HuH-7.5 (cell line): Measurements from ENCODE around the gene REEP1.
A peak's percentile ranks its signal among the peaks of the same experiment; 100 is the strongest.

Source experiments
- DNase-seq: peaks from one replicate; pipeline ENCODE4 v3.0.0; 2011; ENCODE audit warnings: low spot score

Gene REEP1, protein sequence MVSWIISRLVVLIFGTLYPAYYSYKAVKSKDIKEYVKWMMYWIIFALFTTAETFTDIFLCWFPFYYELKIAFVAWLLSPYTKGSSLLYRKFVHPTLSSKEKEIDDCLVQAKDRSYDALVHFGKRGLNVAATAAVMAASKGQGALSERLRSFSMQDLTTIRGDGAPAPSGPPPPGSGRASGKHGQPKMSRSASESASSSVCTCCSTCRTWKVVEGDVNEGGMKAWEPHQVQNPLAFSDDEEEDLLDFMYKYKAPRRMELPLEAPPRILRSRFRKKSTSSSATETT

DNA sequence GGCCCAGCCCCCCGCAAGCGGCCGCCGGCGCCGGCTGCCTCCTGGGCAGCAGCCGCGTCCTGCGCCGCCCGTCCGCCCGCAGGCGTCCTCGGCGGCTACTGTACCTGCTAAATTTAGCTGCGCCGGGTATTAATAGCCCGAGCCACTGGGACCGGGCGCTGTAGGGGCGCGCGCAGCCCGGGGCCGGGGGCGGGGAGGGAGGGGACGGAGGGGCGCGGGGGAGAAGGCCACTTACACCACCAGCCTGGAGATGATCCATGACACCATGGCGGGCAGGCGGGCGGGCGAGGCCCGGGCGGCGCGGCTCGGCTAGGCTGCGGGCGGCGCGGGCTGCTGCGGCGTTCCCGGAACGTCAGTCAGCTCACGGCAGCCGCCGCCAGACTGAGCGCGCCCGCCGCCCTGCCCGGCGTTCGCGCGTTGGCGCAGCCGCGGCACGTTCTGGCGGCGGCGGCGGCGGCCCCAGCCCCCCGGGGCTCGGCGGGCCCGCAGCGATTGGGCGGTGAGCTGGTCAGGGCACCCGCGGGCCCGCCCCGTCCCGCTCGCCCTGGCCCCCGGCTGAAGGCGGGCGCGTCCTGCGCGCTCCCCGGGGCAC, at the start of gene REEP1:
Gene REEP1 (minus strand): TSS at position 383 of the 592 bp plus-strand sequence. CDS start 116 bp downstream, at position 267.
- DNase-seq = peak; percentile 43

DNA sequence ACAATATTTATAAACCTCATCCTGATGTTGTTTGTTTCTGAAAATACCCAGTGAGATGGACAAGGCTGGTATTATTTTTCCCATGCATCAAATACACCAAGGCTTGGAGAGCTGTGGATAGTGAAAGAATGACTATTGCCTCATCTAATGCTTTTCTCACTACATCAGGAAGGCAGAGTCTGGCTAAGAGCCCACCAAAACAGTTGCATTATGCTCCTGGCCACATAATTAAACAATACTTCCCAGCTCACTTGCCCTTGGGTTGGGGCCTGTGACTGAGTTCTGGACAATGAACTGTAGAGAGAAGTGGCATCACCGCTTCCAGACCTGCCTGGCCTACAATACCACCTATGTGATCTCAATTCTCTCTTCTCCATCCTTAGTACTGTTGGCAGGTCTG, 46.4 kb upstream of the REEP1 start:
- DNase-seq = no peak

DNA sequence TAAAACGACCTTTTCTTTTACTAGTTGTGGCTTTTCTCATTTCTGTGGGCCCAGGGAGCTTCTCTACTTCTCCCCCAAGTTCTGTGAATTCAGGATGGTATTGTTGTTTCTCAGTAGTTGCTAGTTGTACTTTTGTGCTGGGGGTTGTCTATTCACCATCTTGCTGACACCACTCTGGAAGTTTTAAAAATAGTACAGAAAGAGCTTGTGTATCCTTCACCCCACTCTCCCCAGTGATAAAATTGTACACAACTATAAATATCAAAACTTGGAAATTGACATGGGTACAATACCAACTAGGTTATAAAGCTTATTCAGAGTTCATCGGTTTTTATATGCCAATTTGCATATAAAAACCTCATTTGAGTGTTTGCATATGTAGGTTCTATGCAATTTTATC, 45.3 kb upstream of the REEP1 start:
- DNase-seq = no peak

DNA sequence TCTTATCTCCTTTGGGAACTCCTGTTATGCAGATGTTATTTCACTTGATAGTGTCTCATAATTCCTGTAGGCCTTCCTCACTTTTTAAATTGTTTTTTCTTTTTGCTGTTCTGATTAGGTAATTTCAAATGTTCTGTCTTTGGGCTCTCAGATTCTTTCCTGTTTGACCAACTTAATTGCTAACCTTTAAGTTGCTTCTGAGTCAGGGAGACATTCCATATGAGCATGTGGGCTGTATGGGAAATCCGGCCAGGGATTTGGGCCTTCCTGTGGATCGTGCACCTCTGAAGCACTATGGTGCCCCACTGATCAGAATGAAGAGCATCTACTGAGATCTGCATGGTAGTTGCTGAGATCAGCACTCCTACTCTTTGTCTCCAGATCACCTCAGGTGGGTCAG, 44.7 kb upstream of the REEP1 start:
- DNase-seq = no peak

DNA sequence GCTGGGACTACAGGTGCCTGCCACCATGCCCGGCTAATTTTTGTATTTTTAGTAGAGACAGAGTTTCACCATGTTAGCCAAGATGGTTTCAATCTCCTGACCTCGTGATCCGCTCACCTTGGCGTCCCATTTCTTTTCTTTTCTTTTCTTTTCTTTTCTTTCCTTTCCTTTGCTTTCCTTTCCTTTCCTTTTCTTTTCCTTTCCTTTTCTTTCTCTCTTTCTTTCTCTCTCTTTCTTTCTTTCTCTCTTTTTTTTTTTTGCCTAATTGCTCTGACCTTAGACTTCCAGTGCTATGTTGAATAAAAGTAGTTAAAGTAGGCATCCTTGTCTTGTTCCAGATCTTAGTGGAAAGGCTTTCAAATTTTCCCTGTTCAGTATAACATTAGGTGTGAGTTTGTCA, 41.0 kb upstream of the REEP1 start:
- DNase-seq = no peak

DNA sequence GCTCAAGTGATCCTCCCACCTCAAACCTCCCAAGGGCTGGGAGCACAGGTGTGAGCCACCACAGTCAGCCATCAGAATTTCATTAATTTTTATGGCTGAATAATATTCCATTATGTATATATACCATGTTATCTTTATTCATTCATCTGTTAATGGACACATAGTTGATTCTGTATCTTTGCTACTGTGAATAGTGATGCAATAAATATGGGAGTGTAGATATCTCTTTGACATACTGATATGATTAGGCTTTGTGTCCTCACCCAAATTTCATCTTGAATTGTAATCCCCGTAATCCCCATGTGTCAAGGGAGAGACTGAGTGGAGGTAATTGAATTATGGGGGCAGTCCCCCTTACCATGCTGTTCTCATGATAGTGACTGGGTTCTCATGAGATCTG, 38.2 kb upstream of the REEP1 start:
- no peak for DNase-seq

DNA sequence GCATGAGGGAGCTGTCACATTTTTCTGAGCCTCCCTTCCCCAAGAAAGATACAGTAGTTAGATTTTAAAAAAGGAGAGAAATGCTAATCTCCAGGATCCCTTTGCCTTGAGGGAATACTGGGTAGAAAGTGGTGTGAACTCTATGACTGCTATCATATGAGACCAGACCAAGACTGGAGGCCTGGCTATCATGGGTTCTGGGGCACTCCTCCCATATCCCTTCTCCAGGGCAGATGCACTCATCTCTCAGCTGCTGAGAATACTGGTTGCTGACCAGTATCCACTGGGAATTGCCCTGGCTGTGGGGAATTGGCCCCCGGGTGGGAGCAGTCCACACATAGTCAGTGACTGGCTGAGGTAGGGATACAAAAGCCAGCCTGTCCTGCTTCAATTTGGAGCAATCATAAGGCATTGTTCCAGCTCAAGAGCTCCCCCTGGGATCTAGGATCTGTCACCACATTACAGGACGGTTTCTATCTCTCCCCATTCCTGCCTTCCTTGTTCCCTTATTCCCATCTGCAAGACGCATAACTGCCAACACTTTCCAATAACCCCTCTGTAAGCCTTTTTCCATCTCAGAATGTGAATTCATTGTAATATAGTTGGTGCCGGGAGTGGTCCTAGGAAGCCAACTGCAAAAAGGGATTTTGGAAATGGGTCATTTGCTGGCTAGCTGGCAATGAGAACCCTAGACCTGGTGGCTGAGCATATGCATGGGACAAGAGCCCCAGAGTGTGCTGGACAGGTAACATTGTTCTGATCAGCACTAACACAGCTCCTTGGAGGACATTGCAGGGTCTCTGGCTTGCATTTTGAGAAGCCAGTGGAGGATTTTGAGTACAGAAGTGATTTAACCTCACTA, 35.4 kb upstream of the REEP1 start:
- peak; percentile 31 for DNase-seq

DNA sequence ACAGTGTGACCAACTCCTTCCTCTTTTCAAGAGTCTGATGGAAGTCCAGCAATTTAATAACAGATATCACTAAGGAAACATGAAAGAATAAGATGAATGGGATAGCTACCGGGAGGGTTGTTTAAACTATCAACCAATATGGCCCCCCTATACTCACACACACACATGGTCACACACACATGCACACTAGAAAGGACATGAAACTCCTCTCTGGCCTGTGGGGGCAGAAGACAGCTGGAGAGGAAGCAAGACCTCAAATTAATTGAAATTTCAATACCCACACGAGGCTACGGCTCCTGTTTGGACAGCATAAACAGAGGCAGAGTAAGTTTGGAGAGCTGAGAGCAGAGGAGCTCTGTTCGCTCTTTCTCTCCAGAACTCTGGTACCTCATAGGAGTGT, 34.7 kb upstream of the REEP1 start:
- no peak for DNase-seq

DNA sequence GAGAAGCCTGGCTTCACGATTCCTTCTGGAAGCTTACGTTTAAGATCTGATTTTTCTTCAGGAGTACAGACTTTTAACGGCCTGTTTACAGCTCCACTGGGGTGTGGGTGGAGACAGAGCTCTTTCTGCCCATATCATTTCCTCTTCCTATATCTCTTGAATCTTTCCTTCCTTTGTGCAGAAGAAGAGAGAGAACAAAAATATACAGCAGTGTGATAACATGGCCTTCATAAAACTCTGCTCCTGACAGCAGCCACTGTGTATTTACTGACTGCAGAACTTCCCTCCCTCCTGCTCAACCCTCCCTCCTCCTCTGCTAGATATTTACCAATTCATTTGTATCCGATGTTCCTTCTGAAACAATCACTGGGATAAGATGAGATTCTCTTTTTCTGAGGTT, 34.1 kb upstream of the REEP1 start:
- DNase-seq = no peak

DNA sequence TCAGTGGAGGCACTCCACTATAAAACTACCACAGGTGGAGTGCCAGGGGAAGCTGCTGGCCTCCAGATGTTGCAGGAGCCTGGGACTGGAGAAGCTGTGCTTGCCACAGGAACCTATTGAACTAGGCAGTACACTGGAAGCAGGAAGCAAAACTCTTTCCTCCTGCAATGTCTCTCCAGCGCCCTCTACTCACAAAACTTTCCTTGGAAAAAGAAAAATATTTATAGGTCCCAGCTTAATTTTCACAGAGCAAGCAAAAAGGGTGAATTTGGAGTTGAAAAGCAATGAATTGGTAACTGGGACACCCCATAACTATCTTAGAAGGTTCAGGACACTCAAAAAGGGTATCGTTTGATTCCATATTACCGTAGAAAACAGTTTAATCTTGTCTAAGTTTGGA, 33.2 kb upstream of the REEP1 start:
- DNase-seq = no peak

DNA sequence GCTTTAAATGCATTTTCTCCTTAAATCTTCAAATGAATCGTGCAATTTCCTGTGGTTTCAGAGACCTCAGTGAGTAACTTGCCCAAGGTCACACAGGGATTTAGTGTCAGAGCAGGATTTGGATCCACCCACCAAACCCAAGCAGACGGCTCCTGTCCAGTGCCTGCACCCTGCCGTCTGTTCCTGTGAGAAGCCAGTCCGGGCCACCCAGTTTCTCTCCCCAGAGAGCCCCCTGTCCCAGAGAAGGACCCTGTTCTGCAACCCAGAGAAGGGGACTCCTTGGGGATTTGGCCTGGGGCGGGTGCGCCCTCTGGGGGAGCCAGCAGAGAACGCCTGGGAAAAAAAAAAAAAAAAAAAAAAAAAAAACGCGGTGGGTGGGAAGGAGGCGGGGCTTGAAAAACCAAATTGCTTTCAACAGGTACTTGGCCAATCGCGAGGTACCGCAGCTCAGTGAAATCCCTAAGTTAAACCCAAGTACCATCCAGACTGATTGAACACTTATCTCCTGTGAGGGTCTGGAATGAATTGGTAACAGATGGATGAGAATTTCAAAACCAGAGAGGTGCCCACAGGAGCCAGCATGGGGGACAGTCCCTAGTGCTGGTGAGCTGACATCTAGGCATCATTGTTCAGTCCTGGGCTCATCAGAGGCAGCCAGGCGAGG, 30.9 kb upstream of the REEP1 start:
- peak; percentile 52 for DNase-seq

DNA sequence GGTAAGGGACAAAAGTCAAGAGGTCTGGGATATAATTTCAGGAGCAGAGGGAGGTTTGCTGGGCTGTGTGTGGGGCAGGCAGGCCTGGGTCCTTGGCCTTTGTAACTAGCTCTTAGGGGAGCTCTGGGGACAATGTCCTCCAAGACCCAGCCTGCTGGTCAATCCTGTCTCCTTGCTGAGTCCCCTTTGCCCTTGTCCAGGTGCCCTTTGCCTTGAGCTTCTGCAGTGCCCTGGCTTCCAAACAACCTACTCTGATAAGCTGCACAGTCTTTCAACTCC, 30.0 kb upstream of the REEP1 start:
- DNase-seq = no peak

DNA sequence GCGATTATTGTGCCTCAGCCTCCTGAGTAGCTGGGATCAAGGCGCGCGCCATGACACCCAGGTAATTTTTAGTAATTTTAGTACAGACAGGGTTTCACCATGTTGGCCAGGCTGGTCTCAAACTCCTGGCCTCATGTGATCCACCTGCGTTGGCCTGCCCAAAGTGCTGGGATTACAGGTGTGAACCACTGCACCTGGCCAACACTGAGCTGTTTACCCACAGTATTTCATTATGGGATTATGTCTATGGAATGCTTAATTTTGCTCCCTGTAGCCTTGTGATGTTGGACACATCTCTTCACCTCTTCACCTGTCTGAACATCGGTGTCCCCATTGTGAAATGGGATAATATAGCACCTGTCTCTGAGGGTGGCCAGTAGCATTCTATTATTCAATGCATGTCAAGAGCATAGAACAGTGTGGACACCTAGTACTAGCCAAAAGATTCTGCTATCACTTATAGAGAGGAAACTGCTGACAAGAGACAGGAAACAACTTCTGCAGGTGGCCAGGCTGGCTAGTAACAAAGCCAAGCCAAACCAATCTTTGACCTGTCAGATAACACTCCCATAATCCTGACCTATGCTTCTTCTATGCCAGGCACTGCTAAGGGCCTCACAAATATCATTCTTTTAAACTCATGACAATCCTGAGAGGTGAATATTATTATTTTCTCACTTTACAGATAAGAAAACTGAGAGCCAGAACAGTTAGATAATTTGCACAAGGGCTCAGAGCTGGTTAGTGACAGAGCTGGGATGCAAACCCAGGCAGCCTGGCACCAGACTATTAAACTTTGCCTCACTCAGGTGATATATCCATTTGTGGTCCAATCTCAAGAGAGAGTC, 29.4 kb upstream of the REEP1 start:
- no peak for DNase-seq

DNA sequence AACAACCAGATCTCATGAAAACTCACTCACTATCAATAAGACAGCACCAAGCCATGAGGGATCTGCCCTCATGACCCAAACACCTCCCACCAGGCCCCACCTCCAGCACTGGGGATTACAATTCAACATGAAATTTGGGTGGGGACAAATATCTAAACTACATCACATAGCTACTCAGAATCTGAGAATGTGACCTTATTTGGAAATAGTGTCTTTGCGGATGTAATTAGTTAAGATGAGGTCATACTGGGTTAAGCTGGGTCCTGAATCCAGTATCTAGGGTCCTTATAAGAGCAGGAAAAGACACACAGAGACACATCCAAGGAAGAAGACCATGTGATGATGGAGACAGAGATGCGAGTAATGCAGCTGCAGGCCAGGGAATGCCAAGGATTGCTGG, 27.5 kb upstream of the REEP1 start:
- DNase-seq = no peak

DNA sequence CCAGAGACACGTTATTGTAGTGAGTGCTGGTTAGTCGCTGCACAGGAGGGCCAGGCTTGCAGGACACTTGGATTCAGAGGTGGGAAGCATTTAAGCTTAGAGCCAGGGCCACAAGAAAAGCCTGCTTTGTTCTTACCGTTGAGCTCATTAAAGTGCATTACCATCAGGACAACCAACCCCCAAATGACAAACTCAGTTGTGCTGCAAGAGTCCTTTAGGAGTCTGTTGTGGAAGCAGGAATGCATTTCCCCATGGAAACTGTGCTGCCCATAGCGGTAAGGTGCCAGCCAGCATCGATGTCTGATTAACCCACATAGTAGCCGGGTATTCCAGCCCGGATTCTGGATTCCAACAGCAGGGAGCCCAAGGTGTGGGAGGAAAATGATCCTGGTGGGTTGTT, 23.4 kb upstream of the REEP1 start:
- no peak for DNase-seq

DNA sequence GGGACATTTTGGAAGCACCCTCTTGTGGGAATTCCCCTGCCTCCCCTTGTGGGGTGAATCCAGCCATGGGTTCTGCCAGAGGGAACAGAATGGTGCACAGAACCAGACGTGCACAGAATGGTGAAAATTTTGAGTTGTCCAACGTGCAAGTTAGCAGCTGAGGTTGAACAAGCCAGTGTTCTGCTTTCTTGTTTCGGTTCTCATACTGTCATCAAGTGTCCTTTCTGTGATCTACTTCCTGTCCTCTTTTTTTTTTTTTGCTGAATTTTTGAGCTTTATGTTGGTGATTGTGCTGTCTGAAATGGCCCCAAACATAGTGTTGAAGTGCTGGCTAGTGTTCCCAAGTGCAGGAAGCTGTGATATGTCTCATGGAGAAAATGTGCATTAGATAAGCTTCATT, 21.5 kb upstream of the REEP1 start:
- DNase-seq = no peak

DNA sequence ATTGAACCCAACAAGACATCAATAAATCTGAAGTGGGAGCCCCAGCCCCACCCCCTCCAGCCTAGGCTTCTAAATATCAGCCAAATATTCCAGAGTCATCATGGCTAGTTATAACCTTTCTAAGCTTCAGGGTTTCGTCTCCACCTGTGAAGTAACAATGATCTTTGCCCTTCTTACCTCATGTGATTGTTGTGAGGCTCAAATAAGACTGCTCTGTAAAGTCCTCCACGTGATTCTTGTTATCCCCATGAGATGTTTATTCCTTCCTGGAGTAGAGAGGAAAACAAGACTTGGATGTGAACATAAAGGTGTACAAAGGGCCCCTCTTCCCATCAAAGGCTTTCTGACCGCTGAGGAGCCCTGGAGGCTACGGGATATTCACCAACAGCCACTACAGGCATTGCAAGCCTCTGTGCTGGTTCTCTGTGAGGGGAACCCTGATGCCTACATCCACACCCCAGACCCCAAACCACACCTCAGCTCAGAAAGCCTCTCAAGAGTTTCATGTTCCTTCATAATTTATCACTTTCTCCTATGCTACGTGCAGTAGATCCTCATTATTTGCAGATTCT, 20.1 kb upstream of the REEP1 start:
- DNase-seq = no peak

DNA sequence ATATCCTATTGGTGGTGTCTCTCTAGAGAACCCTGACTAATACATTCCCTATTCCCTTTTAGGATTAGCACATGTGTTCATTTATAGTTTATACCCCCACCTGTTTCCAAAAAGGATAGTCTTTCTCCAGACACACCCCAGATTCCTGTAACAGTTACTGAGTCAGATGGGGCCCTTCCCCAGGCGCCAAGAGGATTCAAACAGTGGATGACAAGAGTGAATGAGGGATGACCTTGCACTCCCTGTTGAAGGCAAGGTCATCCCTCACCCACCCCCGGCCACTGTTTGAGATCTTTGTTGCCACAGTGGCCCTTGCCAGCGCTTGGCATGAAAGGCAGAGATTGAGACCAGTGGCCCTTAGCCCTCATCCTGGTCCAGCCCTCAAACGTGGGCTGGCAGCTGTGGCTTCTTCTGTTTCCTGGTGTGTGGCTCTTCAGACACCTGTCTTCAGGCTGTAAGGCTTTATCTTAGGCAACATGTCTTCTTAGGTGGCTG, 15.3 kb upstream of the REEP1 start:
- no peak for DNase-seq

DNA sequence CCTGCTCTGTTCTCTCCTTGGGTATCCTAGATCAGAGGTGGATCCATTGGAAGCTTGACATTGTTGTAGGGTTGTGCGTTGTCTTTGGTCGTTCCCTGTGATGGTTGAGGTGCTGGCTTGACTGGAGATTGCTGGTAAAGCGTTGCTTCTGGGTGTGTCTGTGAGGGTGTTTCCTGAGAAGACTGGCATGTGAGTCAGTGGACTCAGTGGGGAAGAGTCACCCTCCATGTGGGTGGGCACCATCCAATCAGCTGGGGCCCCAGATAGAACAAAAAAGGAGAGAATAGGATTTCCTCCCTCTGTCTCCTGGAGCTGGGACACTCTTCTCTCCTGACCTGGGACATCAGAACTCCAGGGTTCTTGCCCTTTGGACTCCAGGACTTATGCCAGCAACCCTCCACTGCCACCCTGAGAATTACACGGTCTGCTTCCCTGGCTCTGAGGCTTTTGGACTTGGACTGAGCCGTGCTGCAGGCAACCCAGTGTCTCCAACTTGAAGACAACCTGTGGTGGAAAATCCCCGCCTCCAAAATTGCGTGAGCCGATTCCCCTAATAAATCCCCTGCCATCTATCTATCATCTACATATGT, 14.8 kb upstream of the REEP1 start:
- no peak for DNase-seq

DNA sequence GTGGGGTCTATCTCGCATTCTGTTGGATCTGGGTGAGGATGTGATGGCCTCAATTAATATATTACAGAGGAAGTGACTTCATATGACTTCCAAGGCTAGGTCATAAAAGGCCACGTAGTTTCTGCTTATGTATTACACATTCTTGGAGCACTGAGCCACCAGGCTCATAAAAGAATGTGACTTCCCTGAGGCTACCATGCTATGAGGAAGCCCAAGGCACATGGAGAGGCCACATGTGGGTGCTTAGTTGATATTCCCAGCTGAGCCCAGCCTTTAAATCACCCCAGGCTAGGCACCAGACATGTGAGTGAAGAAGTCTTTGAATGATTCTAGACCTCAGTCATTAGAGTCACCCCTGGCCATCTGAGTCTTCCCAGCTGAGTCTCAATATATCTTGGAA, 13.3 kb upstream of the REEP1 start:
- DNase-seq = no peak

DNA sequence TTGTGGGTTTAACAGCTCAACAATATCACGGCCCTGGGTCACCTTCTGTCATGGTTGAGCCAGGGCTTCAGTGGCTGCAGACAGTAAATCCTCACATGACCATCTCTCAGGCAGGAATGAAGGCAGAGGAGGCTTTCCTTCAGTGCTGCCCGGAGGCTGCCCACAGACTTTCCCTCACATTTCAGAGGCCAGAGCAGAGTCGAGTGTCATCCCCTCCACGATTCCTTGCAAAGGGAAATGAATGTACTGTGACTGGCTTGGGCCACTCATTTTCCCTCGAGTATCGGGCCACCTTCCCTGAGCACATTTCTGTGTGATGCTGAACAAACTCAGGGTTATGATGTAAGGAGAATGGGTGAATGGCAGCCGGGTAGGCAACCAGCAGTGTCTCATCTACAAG, 10.0 kb upstream of the REEP1 start:
- no peak for DNase-seq
